ENCODE results near the gene FBXO8. TPM values are rescaled to one million over a fixed set of nuclear protein-coding genes. Genes with fewer than 3 reads are reported as not detected.

Gene FBXO8
- total RNA-seq, 1 donor = 32.2 TPM

- H3K4me1 ChIP-seq (ENCODE audit: insufficient read depth, low read length) = peaks cover 5% of the 10 kb centered on the region
- TF ChIP-seq CTCF (IDR thresholded peaks at IDR 0.05; ENCODE audit: extremely low read depth, low read depth, low read length) = no peak
Measured at GRCh38 chr4:174312993-174313392, 29.5 kb upstream of the FBXO8 start.

GRCh38 chr4:174307694-174308093 is 24.2 kb upstream of the FBXO8 start:
- no peak for TF ChIP-seq CTCF (IDR thresholded peaks at IDR 0.05; ENCODE audit: extremely low read depth, low read depth, low read length)
- Histone ChIP-seq H3K4me1 (ENCODE audit: insufficient read depth, low read length) (no peaks in the 10 kb centered on the region), H3K4me2 (ENCODE audit: insufficient read depth, low read length) (no peak overlapping the region), H3K9me3 (ENCODE audit: low read depth, low read length) (no peaks in the 10 kb centered on the region), H4K20me1 (ENCODE audit: insufficient read depth, low read length) (no peaks in the 10 kb centered on the region), H3K4me3 (ENCODE audit: insufficient read depth, low read length) (no peak overlapping the region), H3K27me3 (ENCODE audit: insufficient read depth, low read length) (no peaks in the 10 kb centered on the region), H3K36me3 (ENCODE audit: insufficient read depth, low read length) (peaks cover 4% of the 10 kb centered on the region), H3K79me2 (ENCODE audit: insufficient read depth, low read length) (no peaks in the 10 kb centered on the region), H2AFZ (ENCODE audit: low read length) (no peak overlapping the region), H3K27ac (ENCODE audit: low read depth, low read length) (no peak overlapping the region)
- no peak for DNase-seq (ENCODE audit: insufficient read length, low spot score, missing footprints)

More at GRCh38 chr4:174312993-174313392, 29.5 kb upstream of the FBXO8 start:
- no peak for DNase-seq (ENCODE audit: insufficient read length, low spot score, missing footprints)
- Histone ChIP-seq H3K4me3 (ENCODE audit: insufficient read depth, low read length) (no peak overlapping the region), H4K20me1 (ENCODE audit: insufficient read depth, low read length) (no peaks in the 10 kb centered on the region), H3K36me3 (ENCODE audit: insufficient read depth, low read length) (peaks cover 6% of the 10 kb centered on the region), H3K27me3 (ENCODE audit: insufficient read depth, low read length) (no peaks in the 10 kb centered on the region), H3K9me3 (ENCODE audit: low read depth, low read length) (no peaks in the 10 kb centered on the region), H3K27ac (ENCODE audit: low read depth, low read length) (no peak overlapping the region), H3K79me2 (ENCODE audit: insufficient read depth, low read length) (no peaks in the 10 kb centered on the region), H2AFZ (ENCODE audit: low read length) (no peak overlapping the region), H3K4me2 (ENCODE audit: insufficient read depth, low read length) (no peak overlapping the region)

DNA sequence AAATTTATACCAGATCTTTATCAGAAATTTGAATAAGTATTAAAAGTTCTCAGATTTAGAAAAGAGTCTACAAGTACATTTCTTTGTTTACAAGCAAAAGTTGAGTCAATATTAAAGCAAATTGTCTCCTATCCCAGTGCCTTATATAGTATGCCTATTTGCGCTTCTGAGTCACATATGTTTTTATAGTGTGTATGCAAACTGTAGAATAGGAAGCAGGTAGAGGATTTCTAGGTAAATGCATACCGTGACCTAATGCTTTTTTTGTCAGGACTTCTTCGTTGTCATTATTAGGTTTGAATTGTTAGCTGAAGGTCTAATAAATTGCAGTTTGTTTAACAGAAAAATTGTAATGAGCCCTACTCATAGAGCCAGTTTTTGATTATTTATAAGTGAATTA is 22.5 kb upstream of the FBXO8 start:
- Histone ChIP-seq H3K4me3 (ENCODE audit: insufficient read depth, low read length) (no peak overlapping the region), H3K4me2 (ENCODE audit: insufficient read depth, low read length) (no peak overlapping the region)

GRCh38 chr4:174304664-174305063 is 21.2 kb upstream of the FBXO8 start:
- H3K9me3 ChIP-seq (ENCODE audit: low read depth, low read length) = no peaks in the 10 kb centered on the region
- H3K27me3 ChIP-seq (ENCODE audit: insufficient read depth, low read length) = no peaks in the 10 kb centered on the region
- no peaks in the 10 kb centered on the region for H3K79me2 ChIP-seq (ENCODE audit: insufficient read depth, low read length)
- no peaks in the 10 kb centered on the region for H3K36me3 ChIP-seq (ENCODE audit: insufficient read depth, low read length)
- no peak for DNase-seq (ENCODE audit: insufficient read length, low spot score, missing footprints)
- H3K4me1 ChIP-seq (ENCODE audit: insufficient read depth, low read length) = no peaks in the 10 kb centered on the region
- H3K4me2 ChIP-seq (ENCODE audit: insufficient read depth, low read length) = no peak overlapping the region
- TF ChIP-seq CTCF (IDR thresholded peaks at IDR 0.05; ENCODE audit: extremely low read depth, low read depth, low read length) = no peak
- no peak overlapping the region for H3K27ac ChIP-seq (ENCODE audit: low read depth, low read length)
- H3K4me3 ChIP-seq (ENCODE audit: insufficient read depth, low read length) = no peak overlapping the region
- no peaks in the 10 kb centered on the region for H4K20me1 ChIP-seq (ENCODE audit: insufficient read depth, low read length)
- H2AFZ ChIP-seq (ENCODE audit: low read length) = no peak overlapping the region

More for the DNA sequence above, 22.5 kb upstream of the FBXO8 start:
- no peak for DNase-seq (ENCODE audit: insufficient read length, low spot score, missing footprints)
- H3K9me3 ChIP-seq (ENCODE audit: low read depth, low read length) = no peaks in the 10 kb centered on the region
- H3K79me2 ChIP-seq (ENCODE audit: insufficient read depth, low read length) = no peaks in the 10 kb centered on the region
- no peaks in the 10 kb centered on the region for H3K27me3 ChIP-seq (ENCODE audit: insufficient read depth, low read length)
- H3K36me3 ChIP-seq (ENCODE audit: insufficient read depth, low read length) = no peaks in the 10 kb centered on the region
- H3K27ac ChIP-seq (ENCODE audit: low read depth, low read length) = no peak overlapping the region
- no peaks in the 10 kb centered on the region for H3K4me1 ChIP-seq (ENCODE audit: insufficient read depth, low read length)
- no peaks in the 10 kb centered on the region for H4K20me1 ChIP-seq (ENCODE audit: insufficient read depth, low read length)
- TF ChIP-seq CTCF (IDR thresholded peaks at IDR 0.05; ENCODE audit: extremely low read depth, low read depth, low read length) = no peak
- no peak overlapping the region for H2AFZ ChIP-seq (ENCODE audit: low read length)
